UCSD-AML1 (cell line): ENCODE results near the gene SGK1.
"Not testable (repeated sequence)": the region's sequence is repeated elsewhere in the genome, so short reads cannot be mapped to it uniquely, and the experiment has no call there.

Experiments used
- DNase-seq: peaks from one replicate; lab custom pipeline; 2025; ENCODE audit not compliant: unreplicated experiment; lab: John Stamatoyannopoulos, UW

The SGK1 gene

GRCh38 chr6:134230087-134230700 lies 87.7 kb downstream of the SGK1 start:
- peak; percentile 49 for DNase-seq

- DNase-seq: no peak
Observed at GRCh38 chr6:134229520-134229919, 88.4 kb downstream of the SGK1 start.

- no peak for DNase-seq
Observed at GRCh38 chr6:134223796-134224420, 94.0 kb downstream of the SGK1 start.

- DNase-seq: no peak
Observed at GRCh38 chr6:134221250-134221649, 96.7 kb downstream of the SGK1 start.

- no peak for DNase-seq
Observed at GRCh38 chr6:134217798-134218140, 100.1 kb downstream of the SGK1 start.

- no peak for DNase-seq
Observed at GRCh38 chr6:134217105-134217797, 100.7 kb downstream of the SGK1 start.

GRCh38 chr6:134216301-134217010 lies 101.5 kb downstream of the SGK1 start:
- no peak for DNase-seq

- not testable (repeated sequence) for DNase-seq
Observed at GRCh38 chr6:134213410-134213809, 104.5 kb downstream of the SGK1 start.

- DNase-seq: no peak
Observed at GRCh38 chr6:134211297-134211696, 106.6 kb downstream of the SGK1 start.

GRCh38 chr6:134207421-134207820 lies 110.5 kb downstream of the SGK1 start:
- no peak for DNase-seq

- DNase-seq: no peak
Observed at GRCh38 chr6:134205366-134205765, 112.5 kb downstream of the SGK1 start.

GRCh38 chr6:134204759-134205158 lies 113.2 kb downstream of the SGK1 start:
- DNase-seq: not testable (repeated sequence)

- DNase-seq: no peak
Observed at GRCh38 chr6:134204031-134204430, 113.9 kb downstream of the SGK1 start.

- no peak for DNase-seq
Observed at GRCh38 chr6:134201716-134202115, 116.2 kb downstream of the SGK1 start.

GRCh38 chr6:134199848-134200606 lies 117.9 kb downstream of the SGK1 start:
- DNase-seq: no peak

GRCh38 chr6:134198093-134198492 lies 119.8 kb downstream of the SGK1 start:
- DNase-seq: no peak

GRCh38 chr6:134197685-134198084 lies 120.2 kb downstream of the SGK1 start:
- DNase-seq: not testable (repeated sequence)

- DNase-seq: no peak
Observed at GRCh38 chr6:134196568-134197193, 121.2 kb downstream of the SGK1 start.

GRCh38 chr6:134195985-134196384 lies 121.9 kb downstream of the SGK1 start:
- DNase-seq: no peak

- DNase-seq: no peak
Observed at GRCh38 chr6:134195164-134195906, 122.6 kb downstream of the SGK1 start.
